ENCODE measurements around the gene REST.
"Not testable (repeated sequence)": the region's sequence is repeated elsewhere in the genome, so short reads cannot be mapped to it uniquely, and the experiment has no call there.

The REST gene, protein sequence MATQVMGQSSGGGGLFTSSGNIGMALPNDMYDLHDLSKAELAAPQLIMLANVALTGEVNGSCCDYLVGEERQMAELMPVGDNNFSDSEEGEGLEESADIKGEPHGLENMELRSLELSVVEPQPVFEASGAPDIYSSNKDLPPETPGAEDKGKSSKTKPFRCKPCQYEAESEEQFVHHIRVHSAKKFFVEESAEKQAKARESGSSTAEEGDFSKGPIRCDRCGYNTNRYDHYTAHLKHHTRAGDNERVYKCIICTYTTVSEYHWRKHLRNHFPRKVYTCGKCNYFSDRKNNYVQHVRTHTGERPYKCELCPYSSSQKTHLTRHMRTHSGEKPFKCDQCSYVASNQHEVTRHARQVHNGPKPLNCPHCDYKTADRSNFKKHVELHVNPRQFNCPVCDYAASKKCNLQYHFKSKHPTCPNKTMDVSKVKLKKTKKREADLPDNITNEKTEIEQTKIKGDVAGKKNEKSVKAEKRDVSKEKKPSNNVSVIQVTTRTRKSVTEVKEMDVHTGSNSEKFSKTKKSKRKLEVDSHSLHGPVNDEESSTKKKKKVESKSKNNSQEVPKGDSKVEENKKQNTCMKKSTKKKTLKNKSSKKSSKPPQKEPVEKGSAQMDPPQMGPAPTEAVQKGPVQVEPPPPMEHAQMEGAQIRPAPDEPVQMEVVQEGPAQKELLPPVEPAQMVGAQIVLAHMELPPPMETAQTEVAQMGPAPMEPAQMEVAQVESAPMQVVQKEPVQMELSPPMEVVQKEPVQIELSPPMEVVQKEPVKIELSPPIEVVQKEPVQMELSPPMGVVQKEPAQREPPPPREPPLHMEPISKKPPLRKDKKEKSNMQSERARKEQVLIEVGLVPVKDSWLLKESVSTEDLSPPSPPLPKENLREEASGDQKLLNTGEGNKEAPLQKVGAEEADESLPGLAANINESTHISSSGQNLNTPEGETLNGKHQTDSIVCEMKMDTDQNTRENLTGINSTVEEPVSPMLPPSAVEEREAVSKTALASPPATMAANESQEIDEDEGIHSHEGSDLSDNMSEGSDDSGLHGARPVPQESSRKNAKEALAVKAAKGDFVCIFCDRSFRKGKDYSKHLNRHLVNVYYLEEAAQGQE

GRCh38 chr4:56907489-56908205 lies at the start of gene REST:
REST (plus strand) TSS chr4:56907900; CDS start chr4:56910639, 2,739 bp downstream.
- peak; percentile 54 for DNase-seq (ENCODE audit: low spot score)

- DNase-seq (ENCODE audit: low spot score) = no peak
Observed at GRCh38 chr4:56859841-56860240, 47.9 kb upstream of the REST start.

DNA sequence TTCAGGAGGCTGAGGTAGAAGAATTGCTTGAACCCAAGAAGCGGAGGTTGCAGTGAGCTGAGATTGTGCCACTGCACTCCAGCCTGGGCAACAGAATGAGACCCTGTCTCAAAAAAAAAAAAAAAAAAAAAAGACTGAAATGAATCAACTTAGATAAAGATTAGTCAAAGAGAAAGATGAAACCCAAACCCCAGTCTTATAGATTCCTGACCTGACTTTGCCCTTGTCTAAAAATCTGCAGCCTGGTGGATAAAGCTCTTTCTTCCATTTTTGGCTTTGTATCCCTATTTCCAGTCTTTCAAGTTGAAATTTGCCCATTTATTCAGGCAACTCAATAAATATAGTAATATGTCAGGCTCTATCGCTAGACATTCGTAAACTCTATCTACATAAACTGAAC lies 46.9 kb upstream of the REST start:
- no peak for DNase-seq (ENCODE audit: low spot score)

DNA sequence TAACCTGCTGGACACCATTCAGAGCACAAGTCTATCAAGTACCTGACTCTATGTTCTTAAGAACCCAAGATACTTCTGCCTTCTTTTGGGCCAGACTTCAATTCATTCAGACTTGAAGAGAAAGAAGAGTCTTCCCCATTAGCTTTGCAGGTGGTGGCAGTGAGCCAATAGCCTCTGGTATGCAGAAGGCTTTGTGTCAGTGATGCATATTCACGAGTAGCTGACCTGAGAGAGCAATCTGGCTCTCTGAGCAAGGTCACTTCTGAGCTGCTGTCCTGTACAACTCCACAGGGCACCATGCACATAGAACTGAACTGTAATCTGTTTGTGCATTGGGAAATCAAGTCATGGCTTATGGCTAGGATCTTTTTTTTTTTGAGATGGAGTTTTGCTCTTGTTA lies 46.3 kb upstream of the REST start:
- DNase-seq (ENCODE audit: low spot score) = no peak

DNA sequence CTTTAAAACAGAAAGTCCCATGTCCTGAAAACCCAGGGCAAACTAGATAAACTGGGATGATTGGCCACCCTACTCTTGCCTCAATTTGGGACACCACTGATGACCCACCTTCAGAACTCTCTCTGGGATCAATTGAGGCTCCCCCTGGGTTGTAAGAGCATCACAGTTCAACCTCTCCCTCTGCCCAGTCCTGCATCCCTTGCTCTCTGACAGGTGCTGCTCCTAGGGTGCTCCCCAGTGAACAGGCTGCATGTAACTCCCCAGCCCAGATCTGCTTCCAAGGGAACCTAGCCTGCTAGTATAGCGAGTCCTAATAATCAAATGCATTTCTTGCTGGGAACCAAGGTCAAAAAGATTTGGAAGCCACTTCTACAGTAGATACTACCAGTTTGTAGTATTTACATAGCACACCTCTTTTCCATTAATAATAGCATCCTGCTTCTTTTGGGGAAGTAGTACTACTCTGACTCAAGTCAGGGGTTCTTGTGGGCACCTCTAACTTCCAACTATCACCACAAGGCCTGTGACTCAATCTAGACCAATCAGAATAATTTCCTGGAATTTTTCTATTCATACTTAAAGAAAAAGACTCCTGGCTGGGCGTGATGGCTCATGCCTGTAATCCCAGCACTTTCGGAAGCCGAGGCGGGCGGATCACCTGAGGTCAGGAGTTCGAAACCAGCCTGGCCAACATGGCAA lies 44.1 kb upstream of the REST start:
- no peak for DNase-seq (ENCODE audit: low spot score)

DNA sequence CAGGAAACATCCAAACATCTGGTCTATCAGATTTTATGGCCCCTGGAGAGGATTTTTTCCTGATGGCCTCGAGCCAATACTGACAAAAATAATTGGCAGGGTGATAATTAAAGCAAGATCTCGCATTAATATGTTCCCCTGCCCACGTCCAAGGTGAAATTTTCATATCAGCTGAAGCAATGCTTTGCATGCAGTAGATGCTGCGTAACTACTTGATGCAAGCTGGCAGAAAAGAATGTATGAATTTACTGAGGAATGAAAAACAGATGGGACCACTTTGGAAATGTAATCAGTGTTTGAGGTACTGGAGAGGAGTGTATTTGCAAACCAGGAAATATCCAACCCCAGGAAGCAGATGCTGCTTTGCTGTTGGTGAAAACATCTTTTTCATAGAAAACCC lies 36.8 kb upstream of the REST start:
- no peak for DNase-seq (ENCODE audit: low spot score)

DNA sequence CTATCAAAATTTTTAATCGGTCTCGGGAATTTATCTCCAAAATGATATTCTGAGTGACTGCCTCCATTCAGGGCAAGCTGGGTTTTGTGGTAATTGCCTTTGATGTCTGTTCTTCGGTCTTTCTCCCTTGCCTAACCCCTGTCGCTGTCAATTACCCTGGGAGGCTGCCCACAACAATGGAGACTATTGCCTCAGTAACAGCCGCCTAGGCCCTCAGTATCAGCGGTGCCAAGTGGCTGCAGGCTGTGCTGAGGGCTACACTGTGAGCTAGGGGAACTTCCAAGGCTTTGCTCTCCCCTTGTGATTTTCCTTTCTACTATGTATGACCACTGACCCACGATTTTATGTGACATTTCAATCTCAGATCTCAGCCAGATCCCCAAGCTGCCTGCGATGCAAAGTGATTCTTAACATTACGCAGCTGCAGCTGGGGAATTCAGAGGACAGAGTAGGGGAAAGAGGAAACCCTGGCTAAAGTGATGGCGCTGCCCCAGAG lies 36.3 kb upstream of the REST start:
- DNase-seq (ENCODE audit: low spot score) = no peak

GRCh38 chr4:56874166-56874565 lies 33.5 kb upstream of the REST start:
- no peak for DNase-seq (ENCODE audit: low spot score)

DNA sequence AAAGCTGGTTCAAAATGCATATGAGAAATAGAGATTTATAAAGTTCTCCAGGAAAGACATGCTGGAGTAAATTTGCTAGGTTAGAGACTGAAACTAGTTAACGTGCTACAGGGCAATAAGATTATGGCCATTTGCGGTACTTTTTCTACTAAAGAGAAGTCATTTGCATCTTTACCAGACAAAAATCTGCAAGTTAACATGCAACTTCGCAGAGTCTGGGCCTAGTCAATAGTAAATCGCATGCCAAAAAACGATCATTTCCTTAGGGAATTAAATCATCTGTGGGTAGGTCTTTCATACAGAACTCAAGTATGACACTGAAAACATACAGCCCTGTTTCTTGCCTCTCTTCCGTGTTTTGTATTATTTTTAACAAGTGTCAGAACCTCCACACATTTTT lies 32.8 kb upstream of the REST start:
- DNase-seq (ENCODE audit: low spot score) = no peak

GRCh38 chr4:56876264-56876663 lies 31.4 kb upstream of the REST start:
- DNase-seq (ENCODE audit: low spot score) = no peak

- no peak for DNase-seq (ENCODE audit: low spot score)
Observed at GRCh38 chr4:56879996-56880395, 27.7 kb upstream of the REST start.

- no peak for DNase-seq (ENCODE audit: low spot score)
Observed at GRCh38 chr4:56880572-56880971, 27.1 kb upstream of the REST start.

- not testable (repeated sequence) for DNase-seq (ENCODE audit: low spot score)
Observed at GRCh38 chr4:56884511-56884910, 23.2 kb upstream of the REST start.

DNA sequence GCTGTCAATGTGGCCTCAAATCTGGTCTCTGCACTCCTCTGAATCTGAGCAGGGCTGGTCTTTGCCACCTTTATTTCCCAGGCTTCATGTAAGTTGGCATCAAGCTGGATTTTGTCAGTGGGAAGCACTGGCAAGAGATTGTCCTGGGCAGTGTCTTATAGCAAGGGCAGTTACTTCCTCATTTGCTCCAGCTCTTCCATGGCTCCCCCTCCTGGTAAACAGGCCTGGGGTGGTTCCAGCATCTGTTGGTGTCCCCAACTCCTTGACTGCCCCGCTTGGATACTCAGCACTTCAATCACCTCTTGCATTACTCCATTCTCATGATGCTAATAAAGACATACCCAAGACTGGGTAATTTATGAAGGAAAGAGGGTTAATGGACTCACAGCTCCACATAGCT lies 15.0 kb upstream of the REST start:
- no peak for DNase-seq (ENCODE audit: low spot score)

- not testable (repeated sequence) for DNase-seq (ENCODE audit: low spot score)
Observed at GRCh38 chr4:56897842-56898241, 9.9 kb upstream of the REST start.

DNA sequence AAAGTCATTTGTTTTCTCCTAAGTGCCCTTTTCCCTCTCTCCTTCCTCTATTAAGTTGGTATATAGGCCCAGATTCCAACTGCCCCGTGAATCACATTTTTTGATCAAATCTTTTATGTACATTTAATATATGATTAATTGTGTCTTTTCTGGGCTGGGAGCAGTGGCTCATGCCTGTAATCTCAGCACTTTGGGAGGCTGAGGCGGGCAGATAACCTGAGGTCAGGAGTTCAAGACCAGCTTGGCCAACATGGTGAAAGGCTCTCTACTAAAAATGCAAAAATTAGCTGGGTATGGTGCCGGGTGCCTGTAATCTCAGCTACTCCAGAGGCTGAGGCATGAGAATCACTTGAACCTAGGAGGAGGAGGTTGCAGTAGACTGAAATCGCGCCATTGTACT lies 7.5 kb upstream of the REST start:
- DNase-seq (ENCODE audit: low spot score) = not testable (repeated sequence)

DNA sequence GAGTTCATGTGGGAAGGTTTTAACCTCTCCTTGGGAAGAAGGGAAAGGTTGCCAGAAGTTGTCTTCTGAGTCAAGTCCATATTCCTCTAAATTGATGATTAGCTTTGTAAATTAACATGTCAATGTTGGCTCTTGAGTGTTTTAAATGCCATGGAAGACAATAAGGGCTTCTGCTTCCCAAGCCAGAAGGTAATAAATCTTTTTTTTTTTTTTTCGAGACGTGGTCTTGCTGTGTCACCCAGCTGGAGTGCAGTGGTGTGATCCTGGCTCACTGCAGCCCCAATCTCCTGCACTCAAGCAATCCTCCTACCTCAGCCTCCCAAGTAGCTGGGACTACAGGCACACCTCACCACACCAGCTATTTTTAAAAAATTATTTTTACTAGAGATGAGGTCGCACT lies 5.0 kb upstream of the REST start:
- no peak for DNase-seq (ENCODE audit: low spot score)

DNA sequence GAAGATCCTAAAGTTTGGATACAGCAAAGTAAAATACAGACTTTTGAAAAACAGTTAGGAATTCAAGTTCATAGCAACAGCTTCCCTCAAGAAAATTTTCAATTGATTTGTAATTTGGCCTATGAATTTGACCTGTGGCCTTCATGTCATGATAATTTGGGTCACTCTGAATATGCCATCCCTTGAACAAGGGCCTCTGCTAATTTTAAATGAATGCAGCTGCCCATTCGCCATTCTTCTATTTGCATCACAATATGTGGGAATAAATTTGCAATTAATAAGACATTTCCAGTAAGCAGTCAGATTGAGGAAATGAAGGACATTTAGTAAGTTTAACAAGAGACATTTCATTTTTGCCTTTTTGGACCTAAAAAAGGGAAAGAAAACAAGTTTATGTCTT lies 1.9 kb upstream of the REST start:
- DNase-seq (ENCODE audit: low spot score) = no peak

- DNase-seq (ENCODE audit: low spot score) = peak; percentile 25
Observed at GRCh38 chr4:56906489-56907393, 959 bp upstream of the REST start.

Data from HuH-7.5 (cell line).